SK-MEL-5 (cell line): ENCODE measurements around the gene OR2J2. TPM values are rescaled to one million over a fixed set of nuclear protein-coding genes. Genes with fewer than 3 reads are reported as not detected.
"Not testable (repeated sequence)": the region's sequence is repeated elsewhere in the genome, so short reads cannot be mapped to it uniquely, and the experiment has no call there.

Experiments used
- DNase-seq: peaks from one replicate; pipeline ENCODE4 v3.0.0-alpha.2; 2016; ENCODE audit warnings: low read depth, low spot score
- in situ Hi-C: cut with HindIII; loops from 2 replicates; pipeline ENCODE4 v1.10.0; 2016; ENCODE audit warnings: low sequenced_read_pairs, high pct_unique_total_duplicates, low pct_unique_long_range_greater_than_20kb
- total RNA-seq: library from RNA; depleted of rRNA; stranded (reverse); fragments of >200 nt; shearing (Covaris generic); gene quantifications from 2 replicates; pipeline ENCODE4 v1.2.3, GENCODE V29; 2014; rRNA removed

OR2J2 gene
- total RNA-seq, 1 experiment from 2014 or later, result not detected

DNA sequence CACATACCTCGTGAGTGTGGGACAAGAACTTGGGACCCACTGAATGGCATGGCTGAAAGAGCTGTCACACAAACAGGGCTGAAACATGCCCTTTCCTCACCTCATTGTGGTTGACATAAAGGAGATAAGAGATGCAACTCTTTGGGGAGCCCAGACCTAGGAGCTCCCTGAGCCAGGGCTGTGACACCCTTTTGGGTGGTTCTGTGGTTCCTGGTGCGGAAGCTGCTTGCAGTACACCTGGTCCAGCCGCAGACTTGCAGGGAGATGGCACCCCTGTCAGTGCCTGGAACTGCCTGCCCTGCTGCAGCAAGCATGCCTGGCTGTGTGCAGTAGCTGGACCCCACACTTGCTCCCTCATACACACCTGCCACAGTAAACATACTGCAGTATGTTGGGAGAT lies 31.3 kb downstream of the OR2J2 start:
- in situ Hi-C loops, result no loop called here
- DNase-seq, result no peak

DNA sequence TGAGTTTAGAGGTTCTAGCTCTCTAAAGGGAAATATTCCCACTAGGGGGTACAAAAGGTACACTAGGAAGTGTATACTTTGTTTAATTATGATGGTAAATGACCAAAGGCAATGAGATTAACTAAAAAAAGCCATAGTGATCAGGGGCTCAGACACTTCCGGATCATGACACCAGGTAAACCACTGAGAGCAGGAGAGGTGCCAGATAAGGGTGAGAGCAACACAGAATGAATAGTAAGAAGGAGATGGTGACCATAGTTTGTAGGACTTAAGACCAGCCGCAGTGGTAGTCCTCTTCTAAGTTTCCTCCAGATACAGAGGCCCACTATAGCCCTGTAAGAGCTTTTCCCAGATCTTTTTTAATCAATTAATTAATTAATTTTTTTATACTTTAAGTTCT lies 40.8 kb downstream of the OR2J2 start:
- no peak for DNase-seq
- in situ Hi-C loops, result no loop called here

DNA sequence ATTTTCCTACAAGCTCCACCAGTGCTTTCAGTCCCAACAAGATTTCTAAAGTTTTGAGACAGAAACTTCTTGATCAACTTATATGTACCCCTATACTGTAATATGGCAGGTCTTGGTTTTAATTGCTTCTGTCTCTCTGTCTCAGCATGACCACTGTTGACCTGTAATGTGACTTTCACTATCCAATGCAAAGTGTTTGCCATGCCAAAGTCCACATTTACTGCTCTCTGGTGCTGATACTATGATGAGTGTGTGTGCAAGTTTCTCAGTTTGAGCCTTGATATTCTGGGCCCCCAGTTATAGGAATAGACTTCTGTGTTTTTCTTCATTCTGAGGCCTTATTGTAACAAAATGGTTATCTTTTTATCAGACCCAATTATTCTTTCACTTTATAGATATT lies 45.8 kb downstream of the OR2J2 start:
- DNase-seq, result no peak
- in situ Hi-C loops, result no loop called here

DNA sequence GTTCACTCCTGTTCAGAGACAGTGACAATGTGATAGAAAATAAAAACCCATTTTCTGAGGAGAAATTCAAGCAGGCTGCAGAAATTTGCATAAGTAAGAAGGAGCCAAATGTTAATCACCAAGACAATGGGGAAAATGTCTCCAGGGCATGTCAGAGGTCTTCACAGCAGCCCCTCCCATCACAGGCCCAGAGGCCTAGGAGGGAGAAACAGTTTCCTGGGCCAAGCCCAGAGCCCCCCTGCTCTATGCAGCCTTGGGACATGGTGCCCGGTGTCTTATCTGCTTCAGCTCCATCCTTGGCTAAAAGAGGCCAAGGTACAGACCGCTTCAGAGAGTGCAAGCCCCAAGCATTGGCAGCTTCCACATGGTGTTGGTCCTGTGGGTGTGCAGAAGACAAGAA lies 46.5 kb downstream of the OR2J2 start:
- in situ Hi-C loops, result not testable (repeated sequence)

DNA sequence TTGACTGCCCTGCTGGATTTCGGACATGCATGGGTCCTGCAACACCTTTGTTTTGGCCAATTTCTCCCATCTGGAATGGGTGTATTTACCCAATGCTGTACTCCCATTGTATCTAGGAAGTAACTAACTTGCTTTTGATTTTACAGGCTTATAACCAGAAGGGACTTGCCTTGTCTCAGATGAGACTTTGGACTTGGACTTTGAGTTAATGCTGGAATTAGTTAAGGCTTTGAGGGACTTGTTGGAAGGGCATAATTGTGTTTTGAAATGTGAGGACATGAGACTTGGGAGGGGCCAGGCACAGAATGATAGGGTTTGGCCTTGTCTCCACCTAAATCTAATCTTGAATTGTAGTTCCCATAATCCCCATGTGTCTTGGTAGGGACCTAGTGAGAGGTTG lies 47.3 kb downstream of the OR2J2 start:
- in situ Hi-C loops, DNase-seq: not testable (repeated sequence)

More for the DNA sequence above, 46.5 kb downstream of the OR2J2 start:
- DNase-seq, result not testable (repeated sequence)

Other genes starting within 250 kb of the OR2J2 start
- gene TRIM27, start 246.9 kb upstream of the OR2J2 start, total RNA-seq, result 66.2 and 76.2 TPM in 2 replicates
- gene ZNF311, start 165.6 kb upstream of the OR2J2 start, total RNA-seq, result not detected in 2 replicates
- not detected in 2 replicates for gene OR2W1, start 125.7 kb upstream of the OR2J2 start, total RNA-seq
- gene OR2B3, start 83.6 kb upstream of the OR2J2 start, total RNA-seq, result not detected in 2 replicates
- not detected in 2 replicates for gene OR2J1, start 71.4 kb upstream of the OR2J2 start, total RNA-seq
- gene OR2J3, start 62.8 kb upstream of the OR2J2 start, total RNA-seq, result not detected in 2 replicates
- gene OR14J1, start 130.8 kb downstream of the OR2J2 start, total RNA-seq, result not detected in 2 replicates
- not detected in 2 replicates for gene OR5V1, start 198.0 kb downstream of the OR2J2 start, total RNA-seq
- not detected in 2 replicates for gene OR12D3, start 204.4 kb downstream of the OR2J2 start, total RNA-seq
- gene OR12D2, start 224.7 kb downstream of the OR2J2 start, total RNA-seq, result not detected in 2 replicates
- gene OR12D1, start 244.0 kb downstream of the OR2J2 start, total RNA-seq, result not detected in 2 replicates